Inferior parietal cortex (tissue), 1 donor: ENCODE results near the gene CYREN.
"Not testable (repeated sequence)": the region's sequence is repeated elsewhere in the genome, so short reads cannot be mapped to it uniquely, and the experiment has no call there.

ENCODE experiments used
- DNase-seq: peaks from one replicate; pipeline ENCODE4 v3.0.0-alpha.2; 2016; ENCODE audit errors: extremely low spot score

The CYREN gene

DNA sequence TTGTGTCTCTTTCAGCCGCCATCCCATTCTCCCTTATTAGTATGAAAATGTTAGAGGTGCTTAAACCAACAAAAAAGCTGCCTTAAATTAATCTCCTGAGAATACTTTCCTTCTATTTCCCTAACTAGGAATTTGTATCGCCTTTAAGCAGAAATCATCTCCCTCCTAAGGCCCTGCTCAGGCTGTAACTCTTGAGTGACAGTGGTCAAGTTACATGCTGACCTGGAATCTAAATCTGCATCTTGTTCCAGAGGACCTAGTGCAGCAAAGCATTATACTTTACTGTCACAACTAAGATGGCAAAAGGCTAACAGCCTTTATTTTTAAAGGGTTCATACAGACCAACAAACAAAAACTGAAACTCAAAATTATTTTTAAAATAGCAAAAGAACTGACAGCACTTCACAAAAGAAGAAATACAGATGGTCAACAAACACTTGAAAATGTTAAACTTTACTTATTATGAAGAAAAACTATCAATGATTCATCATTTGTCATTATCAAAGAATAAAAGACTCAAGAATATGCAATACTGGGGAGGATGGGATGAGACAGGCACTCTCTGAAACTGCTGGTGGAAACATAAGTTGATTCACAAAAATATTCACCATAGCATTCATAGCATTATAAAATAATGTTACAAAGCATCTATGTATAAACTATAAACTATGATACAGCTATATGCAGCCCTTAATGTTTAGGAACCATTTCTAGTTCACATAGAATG, 11.0 kb downstream of the CYREN start:
- no peak for DNase-seq

DNA sequence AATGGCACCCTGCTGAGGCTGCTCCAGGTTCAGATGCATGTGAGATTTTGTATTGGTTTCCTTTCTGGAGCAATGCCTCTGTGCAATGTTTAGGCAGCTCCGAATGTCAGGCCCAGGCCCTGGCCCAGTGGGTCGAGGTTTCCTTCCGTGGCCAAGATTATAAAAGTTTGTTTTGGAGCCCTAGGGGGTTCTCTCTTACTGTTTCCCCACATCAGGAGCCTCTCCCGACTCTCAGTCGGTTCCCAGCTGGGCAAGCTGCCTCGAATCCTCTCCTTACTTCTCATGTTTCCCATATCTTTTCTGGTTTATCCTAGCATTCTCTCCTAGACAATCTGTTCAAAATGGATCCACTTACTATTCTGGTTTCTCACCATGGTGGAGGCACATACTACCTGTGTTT, 11.6 kb downstream of the CYREN start:
- DNase-seq: no peak

DNA sequence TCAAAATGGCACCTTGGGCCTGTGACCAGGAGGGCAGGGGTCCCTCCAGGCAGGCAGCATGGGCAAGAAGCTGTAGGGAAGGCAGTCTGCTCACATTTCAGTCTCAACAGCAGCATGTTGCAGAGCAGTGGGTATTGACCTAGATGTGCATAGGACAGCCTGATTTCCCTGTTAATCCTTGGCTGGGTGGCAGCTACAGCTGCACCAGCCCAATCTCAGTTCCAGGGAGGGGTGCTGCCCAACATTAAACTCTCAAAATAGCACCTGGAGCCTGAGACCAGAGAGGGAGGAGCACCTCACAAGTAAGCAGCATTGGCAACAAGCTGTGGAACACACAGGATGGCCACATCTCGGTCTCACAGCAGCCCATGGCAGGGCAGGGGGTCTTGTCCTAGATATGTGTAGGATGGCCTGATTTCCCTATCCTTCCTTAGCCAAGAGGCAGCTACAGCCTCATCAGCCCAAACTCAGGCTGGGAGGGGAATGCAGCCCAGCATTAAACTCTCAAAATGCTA, 12.3 kb downstream of the CYREN start:
- DNase-seq: no peak

DNA sequence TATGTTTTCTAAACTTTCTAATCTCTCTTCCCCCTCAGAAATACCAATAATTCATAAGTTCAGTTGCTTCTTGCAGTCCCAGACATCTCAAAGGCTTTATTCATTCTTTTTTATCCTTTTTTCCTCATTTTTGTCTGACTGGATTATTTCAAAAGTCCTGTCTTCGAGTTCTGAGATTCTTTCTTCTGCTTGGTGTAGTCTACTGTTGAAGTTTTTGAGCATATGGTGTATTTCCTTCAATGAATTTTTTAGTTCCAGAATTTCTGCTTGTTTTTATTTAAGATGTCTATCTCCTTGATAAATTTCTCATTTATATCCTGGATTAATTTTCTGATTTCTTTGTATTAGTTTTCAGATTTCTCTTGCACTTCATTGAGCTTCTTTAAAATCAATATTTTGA, 14.2 kb downstream of the CYREN start:
- DNase-seq: no peak

DNA sequence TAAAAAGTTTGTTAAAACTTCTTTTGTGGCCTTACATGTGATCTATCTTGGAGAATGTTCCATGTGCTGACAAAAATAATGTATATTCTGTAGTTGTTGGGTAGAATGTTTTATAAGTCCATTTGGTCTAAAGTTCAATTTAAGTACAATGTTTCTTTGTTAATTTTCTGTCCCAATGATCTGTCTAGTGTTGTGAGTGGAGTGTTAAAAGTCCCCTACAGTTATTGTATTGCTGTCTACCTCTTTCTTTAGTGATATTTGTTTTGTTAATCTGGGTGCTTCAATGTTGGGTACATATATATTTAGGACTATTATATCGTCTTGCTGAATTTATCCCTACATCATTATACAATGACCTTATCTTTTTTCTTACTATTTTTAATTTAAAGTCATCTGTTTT, 15.8 kb downstream of the CYREN start:
- no peak for DNase-seq

DNA sequence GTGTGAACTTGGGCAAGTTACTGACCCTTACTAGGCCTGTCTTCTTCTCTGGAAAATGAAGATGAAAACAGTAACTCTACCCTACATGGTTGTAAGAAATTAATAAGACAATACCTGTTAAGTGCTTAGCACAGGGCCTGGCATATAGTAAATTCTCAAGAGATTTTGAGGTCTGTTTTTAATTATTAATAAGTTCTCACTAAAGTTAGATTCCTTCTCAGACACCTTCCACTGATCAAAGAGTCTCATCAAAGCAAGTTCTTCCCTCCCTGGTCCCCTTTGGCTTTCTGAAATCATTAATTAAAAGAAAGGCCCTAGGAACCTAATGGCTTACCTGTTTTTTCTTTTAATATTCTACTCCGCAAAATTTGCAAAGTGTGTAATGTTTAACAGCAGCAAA, 18.1 kb downstream of the CYREN start:
- DNase-seq: no peak

DNA sequence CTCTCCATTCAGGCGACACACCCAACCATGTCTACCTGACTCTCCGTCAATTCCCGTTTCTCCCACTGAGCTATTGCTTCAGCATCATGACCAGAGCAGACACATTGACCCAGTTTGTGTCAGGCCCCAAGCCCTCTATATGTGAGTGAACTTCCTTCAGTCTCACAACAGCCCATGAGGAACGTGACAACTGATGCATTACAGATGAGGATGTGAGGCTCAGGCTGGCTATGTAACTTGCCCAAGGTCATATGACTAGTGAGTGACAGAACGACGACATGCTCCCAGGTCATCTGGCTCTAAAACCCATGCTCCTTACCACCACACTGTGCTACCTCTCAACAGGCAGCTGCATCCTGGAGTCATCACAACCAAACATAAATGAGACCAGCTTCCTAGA, 19.0 kb downstream of the CYREN start:
- no peak for DNase-seq

DNA sequence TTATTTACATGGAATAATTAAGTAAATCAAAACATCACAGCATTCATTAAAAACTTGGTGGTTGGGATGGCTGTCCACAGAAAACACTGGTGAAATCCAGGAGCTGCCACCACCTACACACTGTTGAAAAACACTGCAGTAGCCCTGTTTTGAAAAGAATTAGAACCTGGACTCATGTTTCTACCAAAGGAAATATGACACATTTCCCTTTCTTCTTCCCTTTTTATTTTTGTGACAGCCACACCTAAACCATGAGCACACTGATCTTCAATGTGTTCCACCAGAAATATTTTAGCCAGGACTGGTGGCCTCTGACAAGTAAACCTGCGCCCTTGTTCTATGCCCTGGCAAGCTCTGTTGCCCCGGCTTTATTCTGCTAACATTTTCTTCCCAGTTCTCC, 19.4 kb downstream of the CYREN start:
- no peak for DNase-seq

DNA sequence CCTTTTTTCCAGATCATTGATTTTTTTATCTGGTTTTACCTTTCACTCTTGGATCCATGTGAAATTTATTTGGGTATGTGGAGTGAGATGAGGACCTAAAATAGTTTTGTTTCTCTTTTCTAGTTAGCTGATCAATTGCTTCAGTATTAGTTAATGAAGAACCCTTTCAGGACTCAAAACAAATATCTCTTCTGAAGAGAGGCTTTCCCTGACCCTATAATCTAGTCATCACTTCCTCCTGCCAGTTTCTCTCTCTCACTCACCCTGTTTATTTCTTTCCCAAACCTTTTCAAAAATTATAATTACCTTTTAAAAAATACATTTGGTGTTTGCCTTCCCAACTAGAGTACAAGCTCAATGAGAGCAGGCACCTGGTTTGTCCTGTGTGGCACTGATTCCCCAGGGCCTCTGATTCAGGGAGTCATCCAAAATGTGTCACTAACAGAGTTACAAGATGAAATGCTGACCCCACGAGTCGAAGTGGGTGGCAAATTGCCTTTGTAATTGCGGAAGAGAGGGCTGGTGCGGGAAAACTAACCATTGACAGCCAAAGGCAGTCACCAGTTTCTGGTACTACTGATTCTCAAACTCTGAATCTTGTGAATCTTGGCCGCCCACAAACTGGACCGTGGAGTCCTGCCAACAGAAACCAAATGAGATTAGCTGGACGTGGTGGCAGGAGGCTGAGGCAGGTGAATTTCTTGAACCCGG, 20.3 kb downstream of the CYREN start:
- DNase-seq: no peak

DNA sequence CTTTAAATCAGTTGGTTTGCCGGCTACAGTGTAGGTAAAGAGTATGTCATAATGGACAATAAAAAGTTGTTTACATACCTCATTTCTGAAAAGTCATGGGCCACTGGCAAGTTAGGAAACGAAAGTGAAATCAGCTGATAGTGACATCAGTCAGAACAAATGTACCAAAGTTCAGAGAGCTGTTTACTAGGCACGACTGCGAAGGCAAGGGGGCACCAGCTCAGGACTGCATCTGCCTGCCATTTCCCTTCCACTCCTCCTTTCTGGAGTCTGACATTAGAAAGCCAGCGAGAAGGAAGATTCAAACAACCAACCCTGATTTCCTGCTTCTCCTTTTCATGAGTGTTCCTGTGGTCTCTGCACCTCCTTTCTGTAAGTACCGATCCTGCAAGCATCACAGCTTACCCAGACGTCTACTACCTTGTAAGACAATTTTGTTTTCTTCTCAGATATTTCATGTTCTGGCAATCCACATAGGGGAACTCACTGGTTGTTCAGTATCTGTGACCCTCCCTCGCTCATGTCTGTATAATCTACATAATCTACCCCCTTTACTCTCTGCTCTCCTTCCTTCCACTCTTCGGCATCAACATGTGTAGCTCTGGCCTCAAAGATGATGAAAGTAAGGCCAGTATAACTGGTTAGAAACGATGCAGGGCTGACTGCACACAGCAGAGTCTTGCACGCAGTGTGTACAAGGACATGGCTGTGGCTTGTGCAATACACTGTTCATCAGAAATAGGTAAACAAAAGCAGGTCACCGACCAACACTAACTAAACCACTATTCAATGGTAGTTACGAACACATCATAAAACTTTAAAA, 22.4 kb downstream of the CYREN start, which contains the start of gene TMEM140:
TSS of gene TMEM140 (plus strand) at position 174 of the 823 bp plus-strand sequence. CDS start 16,370 bp downstream, outside the sequence.
- DNase-seq: peak; percentile 74

DNA sequence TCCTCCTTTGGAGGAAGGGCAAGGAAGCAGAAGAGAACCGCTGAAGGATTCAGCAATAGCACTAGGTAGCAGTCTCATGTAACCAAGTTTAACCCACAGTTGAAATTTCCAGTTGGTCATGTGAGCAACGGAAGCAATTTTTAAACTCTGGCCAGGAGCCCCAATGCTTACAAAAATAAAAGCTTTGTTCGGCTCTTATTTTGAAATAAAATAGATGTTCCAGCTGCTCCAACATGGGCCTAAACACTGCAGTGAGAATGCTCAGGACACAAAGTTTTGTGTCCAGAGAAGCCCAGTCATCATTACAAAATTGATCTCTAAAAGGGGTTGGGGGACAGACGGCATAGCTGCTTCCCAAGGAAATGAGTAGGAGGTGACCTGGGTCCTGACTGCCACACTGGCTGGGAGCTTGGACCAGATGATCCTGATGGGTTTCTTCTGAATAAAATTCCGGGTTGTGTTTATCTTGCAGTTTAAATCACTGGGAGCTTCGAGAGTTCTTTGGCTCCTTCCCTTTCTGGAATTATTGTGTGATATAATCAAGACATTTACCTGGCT, 23.1 kb downstream of the CYREN start:
- DNase-seq: no peak

DNA sequence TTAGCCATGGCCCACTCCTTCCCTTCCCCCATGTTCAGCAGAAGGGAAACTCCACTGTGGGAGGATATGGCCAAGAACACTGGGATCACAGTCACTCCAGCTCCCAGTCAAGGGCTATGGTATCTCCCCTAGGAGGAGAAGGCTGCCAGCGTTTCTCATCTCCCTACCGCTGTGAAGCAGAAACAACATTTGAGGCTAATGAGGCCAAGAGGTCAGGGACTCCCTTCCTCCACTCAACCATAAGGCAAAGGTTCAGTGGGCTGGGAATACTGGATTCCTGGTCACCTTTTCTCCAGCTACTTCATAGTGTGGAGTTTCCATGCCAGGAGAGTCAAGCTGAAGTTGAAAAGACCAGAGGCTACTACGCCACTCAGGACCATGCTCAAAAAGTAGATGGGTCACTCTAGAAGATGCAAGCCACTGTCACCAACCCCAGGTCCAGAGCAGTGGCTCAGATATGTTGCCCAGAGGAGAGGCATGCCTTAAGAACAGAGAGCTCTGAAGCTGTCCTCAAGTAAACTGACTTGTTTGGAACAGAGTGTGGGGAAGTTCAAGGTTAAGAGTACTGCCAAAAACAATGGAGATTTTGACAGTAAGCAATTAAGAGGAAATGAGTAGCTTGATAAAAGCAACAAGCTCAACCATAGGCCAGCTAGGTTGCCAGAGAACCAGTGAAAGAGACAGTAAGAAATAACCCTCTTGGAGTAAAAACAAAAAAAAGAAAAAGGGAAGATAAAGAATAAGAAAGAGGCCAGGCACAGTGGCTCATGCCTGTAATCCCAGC, 26.4 kb downstream of the CYREN start:
- DNase-seq: no peak

DNA sequence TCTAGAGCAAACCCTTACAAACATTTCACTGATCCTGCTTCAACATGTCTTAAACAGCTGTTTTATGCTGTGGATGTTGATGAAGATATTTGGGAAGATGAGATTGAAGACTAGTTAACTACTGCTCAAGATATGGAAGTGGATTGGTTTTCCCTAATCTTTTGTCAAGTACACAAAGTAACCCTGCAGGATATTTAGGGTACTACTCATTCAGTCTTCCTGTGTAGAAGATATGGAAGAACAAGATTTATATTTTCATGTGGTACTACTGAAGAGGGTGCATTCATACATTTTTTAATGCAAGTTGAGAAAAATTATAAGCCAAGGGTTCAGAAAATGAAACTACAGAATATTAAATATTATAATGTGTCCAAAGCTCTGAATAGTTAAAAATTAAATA, 40.9 kb downstream of the CYREN start:
- no peak for DNase-seq

DNA sequence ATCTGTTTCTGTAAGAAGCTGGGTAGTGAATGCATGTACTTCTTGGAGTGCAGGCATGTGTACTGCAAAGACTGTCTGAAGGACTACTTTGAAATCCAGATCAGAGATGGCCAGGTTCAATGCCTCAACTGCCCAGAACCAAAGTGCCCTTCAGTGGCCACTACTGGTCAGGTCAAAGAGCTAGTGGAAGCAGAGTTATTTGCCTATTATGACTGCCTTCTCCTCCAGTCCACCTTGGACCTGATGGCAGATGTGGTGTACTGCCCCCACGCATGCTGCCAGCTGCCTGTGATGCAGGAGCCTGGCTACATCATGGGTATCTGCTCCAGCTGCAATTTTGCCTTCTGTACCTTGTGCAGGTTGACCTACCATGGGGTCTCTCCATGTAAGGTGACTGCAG, 41.6 kb downstream of the CYREN start:
- DNase-seq: no peak

DNA sequence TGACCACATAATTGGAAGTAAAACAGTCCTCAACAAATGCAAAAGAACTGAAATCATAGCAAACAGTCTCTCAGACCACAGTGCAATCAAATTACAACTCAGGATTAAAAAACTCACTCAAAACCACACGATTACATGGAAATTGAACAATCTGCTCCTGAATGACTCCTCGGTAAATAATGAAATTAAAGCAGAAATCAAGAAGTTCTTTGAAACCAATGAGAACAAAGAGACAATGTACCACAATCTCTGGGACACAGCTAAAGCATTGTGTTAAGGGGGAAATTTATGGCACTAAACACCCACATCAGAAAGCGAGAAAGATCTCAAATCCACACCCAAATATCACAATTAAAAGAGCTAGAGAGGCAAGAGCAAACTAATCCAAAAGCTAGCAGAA, 45.9 kb downstream of the CYREN start:
- not testable (repeated sequence) for DNase-seq

DNA sequence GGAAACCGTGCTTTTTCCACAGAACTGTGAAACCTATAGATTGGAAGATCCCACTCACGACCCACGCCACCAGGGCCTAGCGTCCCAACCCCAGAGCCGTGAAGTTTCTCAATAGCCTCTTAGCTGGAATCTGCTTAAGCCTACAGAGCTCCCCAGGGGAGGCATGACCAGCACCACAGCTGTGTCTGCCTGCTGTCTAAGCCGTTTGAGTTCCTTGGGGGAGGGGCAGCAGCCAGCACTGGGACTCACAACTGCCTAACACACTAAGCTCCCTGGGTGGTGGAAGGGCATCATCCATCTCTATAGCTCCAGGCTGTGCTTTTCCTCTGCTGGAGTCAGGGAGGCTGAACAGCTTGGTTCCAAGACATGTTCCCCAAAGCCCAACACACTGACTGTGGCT, 48.6 kb downstream of the CYREN start:
- no peak for DNase-seq

DNA sequence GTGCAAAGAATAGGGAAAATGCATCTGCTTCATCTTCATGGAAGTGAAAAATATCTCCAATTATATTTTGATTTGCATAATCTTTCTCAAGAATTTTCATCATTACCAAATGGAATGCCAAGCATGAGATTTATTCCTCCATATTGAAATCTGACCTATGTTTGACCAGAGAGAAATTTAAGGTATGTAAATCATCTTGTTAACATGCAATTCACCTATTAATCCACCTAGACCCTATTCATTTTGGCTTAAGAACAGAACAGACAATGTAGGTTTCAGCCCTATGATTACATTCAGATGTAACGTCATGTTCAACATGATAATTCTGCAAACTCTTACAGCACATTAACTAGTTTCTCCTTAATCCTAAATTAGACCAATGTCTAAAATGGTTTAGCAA, 53.4 kb downstream of the CYREN start:
- no peak for DNase-seq
